Stomach (tissue), 4 donors: ENCODE results near the gene PON3.

Experiments
- POLR2A ChIP-seq, 4 donors: fragments of 450-650 bp; IDR thresholded peaks; one replicate each; pipeline ENCODE4 v1.6.1; 2016; ENCODE audit warnings: antibody characterized with exemption in 4 of 4, control low read depth in 2 of 4, mild to moderate bottlenecking in 1 of 4, moderate library complexity in 1 of 4
- POLR2AphosphoS5 ChIP-seq, 3 donors: sonication (generic); formaldehyde crosslinking; IDR thresholded peaks; one replicate each; pipeline ENCODE4 v1.6.1; 2016; ENCODE audit warnings: antibody characterized with exemption in 3 of 3
- TF ChIP-seq, protein P1 (sequence below), 7 experiments: fragments of 450-650 bp in 4 of 7; fragments of 200-600 bp in 3 of 7; sonication (generic) in 3 of 7; IDR thresholded peaks; one replicate each; pipeline ENCODE4 v1.5.1; 2016 to 2019; ENCODE audit warnings: antibody characterized with exemption in 7 of 7, control low read depth in 2 of 7, mild to moderate bottlenecking in 1 of 7

DNA sequence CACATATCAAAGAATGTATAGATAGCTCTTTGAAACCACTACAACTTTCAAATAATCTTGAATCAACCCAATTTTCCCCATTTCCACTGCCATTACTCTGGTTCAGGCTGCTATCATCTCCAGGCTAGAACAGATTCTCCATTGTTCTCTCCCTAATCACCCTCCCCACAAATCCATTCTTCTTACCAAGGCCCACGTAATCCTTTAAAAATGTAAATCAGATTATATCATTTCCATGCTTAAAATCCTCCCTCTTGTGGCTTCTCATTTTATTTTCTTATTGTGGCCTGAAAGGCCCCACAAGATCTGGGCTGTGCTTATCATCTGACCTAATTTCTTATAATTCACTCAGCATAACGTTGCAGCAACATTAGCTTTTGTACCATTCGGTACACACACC lies 68.8 kb downstream of the PON3 start:
- TF ChIP-seq, protein P1, sequence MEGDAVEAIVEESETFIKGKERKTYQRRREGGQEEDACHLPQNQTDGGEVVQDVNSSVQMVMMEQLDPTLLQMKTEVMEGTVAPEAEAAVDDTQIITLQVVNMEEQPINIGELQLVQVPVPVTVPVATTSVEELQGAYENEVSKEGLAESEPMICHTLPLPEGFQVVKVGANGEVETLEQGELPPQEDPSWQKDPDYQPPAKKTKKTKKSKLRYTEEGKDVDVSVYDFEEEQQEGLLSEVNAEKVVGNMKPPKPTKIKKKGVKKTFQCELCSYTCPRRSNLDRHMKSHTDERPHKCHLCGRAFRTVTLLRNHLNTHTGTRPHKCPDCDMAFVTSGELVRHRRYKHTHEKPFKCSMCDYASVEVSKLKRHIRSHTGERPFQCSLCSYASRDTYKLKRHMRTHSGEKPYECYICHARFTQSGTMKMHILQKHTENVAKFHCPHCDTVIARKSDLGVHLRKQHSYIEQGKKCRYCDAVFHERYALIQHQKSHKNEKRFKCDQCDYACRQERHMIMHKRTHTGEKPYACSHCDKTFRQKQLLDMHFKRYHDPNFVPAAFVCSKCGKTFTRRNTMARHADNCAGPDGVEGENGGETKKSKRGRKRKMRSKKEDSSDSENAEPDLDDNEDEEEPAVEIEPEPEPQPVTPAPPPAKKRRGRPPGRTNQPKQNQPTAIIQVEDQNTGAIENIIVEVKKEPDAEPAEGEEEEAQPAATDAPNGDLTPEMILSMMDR (IDR thresholded peaks at IDR 0.05): no peak
- TF ChIP-seq POLR2A (IDR thresholded peaks at IDR 0.05): no peak
- TF ChIP-seq POLR2AphosphoS5 (IDR thresholded peaks at IDR 0.05): no peak
